ENCODE data around the gene SUMO3. TPM values are rescaled to one million over a fixed set of nuclear protein-coding genes. Genes with fewer than 3 reads are reported as not detected.

SUMO3 gene
- total and polyA plus RNA-seq, 2 of the 4 experiments (the other 2 are of a cell fraction), result 64.9 to 101 TPM

GRCh38 chr21:44812640-44813039, 5.2 kb downstream of the SUMO3 start:
- Histone ChIP-seq H3K56ac (ENCODE audit: extremely low read depth, insufficient read depth, low read length) (no peak overlapping the region), H4K8ac (ENCODE audit: low read depth in 2 of 2, low read length in 2 of 2) (no peak overlapping the region), H3K27me3 (ENCODE audit: control insufficient read depth, insufficient read depth, low read length) (no peaks in the 10 kb centered on the region), H3K9ac (ENCODE audit: low read depth, low read length) (no peak overlapping the region), H3K27ac (ENCODE audit: insufficient read depth, low read length) (no peak overlapping the region), H3K14ac (replicated peaks; ENCODE audit: low read depth, low read length) (no peak overlapping the region), H3K4me1 (ENCODE audit: control insufficient read depth, insufficient read depth, low read length) (peaks cover 7% of the 10 kb centered on the region; the same call in 1 of the 2 replicates), H2AK5ac (ENCODE audit: low read depth, low read length) (no peak overlapping the region), H4K20me1 (ENCODE audit: insufficient read depth, low read length) (peaks cover 78% of the 10 kb centered on the region), H3K9me1 (ENCODE audit: insufficient read depth, low read length) (peaks cover 11% of the 10 kb centered on the region), H3K18ac (ENCODE audit: low read depth, low read length) (no peak overlapping the region), H4K5ac (ENCODE audit: low read depth, low read length) (no peak overlapping the region), H3K79me1 (ENCODE audit: low read depth in 1 of 2, low read length in 2 of 2) (peaks cover 37 to 86% of the 10 kb centered on the region in 2 experiments), H2AFZ (replicated peaks; ENCODE audit: low read length, poor library complexity) (no peak overlapping the region), H2BK15ac (ENCODE audit: low read depth, low read length) (no peak overlapping the region), H2BK5ac (ENCODE audit: low read depth, low read length, poor library complexity, severe bottlenecking) (no peak overlapping the region), H2BK120ac (ENCODE audit: low read depth, low read length) (no peak overlapping the region), H2BK20ac (ENCODE audit: low read depth, low read length) (no peak overlapping the region), H2AK9ac (replicated peaks; ENCODE audit: low read depth, low read length, poor library complexity) (no peak overlapping the region), H3K4ac (ENCODE audit: low read depth, low read length) (no peak overlapping the region), H4K91ac (ENCODE audit: insufficient read depth, low read depth, low read length) (no peak overlapping the region), H3K36me3 (ENCODE audit: control insufficient read depth, insufficient read depth, low read length) (peaks cover 33% of the 10 kb centered on the region), H3K23ac (ENCODE audit: low read depth, low read length) (no peak overlapping the region), H3K4me2 (ENCODE audit: low read depth, low read length) (no peak overlapping the region), H3K9me3 (ENCODE audit: control insufficient read depth, insufficient read depth, low read length) (no peaks in the 10 kb centered on the region), H3K4me3 (ENCODE audit: insufficient read depth, low read depth, low read length) (no peak overlapping the region)
- intact Hi-C loops (cut with micrococcal nuclease) (no loop called here), dilution Hi-C loops (cut with HindIII; ENCODE audit: low sequenced_read_pairs, unreplicated experiment) (no loop called here), in situ Hi-C loops (cut with MboI; ENCODE audit: low sequenced_read_pairs) (loop anchor here (25.0 kb wide), 1 partner anchor 300 kb away; no protein-coding TSS in a partner anchor)
- no peak for TF ChIP-seq CHD1 (IDR thresholded peaks at IDR 0.05; ENCODE audit: low read depth, low read length)
- TF ChIP-seq RCOR1 (IDR thresholded peaks at IDR 0.05; ENCODE audit: insufficient replicate concordance, low read length), result no peak
- TF ChIP-seq CTCF (conservative IDR thresholded peaks at IDR 0.05; ENCODE audit: low read depth, low read length), result no peak
- no peak for TF ChIP-seq MAFK (IDR thresholded peaks at IDR 0.05; ENCODE audit: low read depth, low read length)
- TF ChIP-seq ELK1 (IDR thresholded peaks at IDR 0.05; ENCODE audit: borderline replicate concordance, low read depth, low read length), result no peak
- no peak for TF ChIP-seq FOS (IDR thresholded peaks at IDR 0.05; ENCODE audit: low read depth, low read length)
- TF ChIP-seq RFX5 (IDR thresholded peaks at IDR 0.05; ENCODE audit: low read depth, low read length), result no peak
- no peak for TF ChIP-seq POLR2A (IDR thresholded peaks at IDR 0.05; ENCODE audit: low read depth, low read length)
- TF ChIP-seq USF2 (IDR thresholded peaks at IDR 0.05; ENCODE audit: low read depth, low read length), result no peak
- no peak for TF ChIP-seq CEBPB (IDR thresholded peaks at IDR 0.05; ENCODE audit: low read depth, low read length)
- no peak for TF ChIP-seq SMC3 (IDR thresholded peaks at IDR 0.05; ENCODE audit: low read depth, low read length)
- BruUV-seq (replicated peaks), result no TSS peak
- DNase-seq (no peak), ATAC-seq (ENCODE audit: low read depth) (no peak)
- no CpG with 5 or more reads among the region's 14 CpGs for WGBS, 2 experiments (ENCODE audit: extremely low coverage in 2 of 2, insufficient read length in 1 of 2)
- ChIA-PET CTCF (no interaction called here), POLR2A (ENCODE audit: unreplicated experiment) (no interaction called here)

Data from IMR-90 (cell line).